HG03558 (cell line): ENCODE measurements around the gene CEP85L.

Source experiments
- ATAC-seq: cut with Tn5 transposase; IDR thresholded peaks from one replicate; pipeline ENCODE4 v1.9.1; 2021; ENCODE audit warnings: moderate number of reproducible peaks; ENCODE audit not compliant: unreplicated experiment; ENCODE audit errors: extremely low read depth

CEP85L gene

GRCh38 chr6:118586746-118587485 lies 64.5 kb downstream of the CEP85L start:
- no peak for ATAC-seq

- no peak for ATAC-seq
Observed at GRCh38 chr6:118584911-118585310, 66.5 kb downstream of the CEP85L start.

GRCh38 chr6:118581489-118581959 lies 69.9 kb downstream of the CEP85L start:
- ATAC-seq, result no peak

- ATAC-seq, result no peak
Observed at GRCh38 chr6:118580585-118581419, 70.6 kb downstream of the CEP85L start.

GRCh38 chr6:118579786-118580185 lies 71.6 kb downstream of the CEP85L start:
- no peak for ATAC-seq

GRCh38 chr6:118578617-118579016 lies 72.8 kb downstream of the CEP85L start:
- no peak for ATAC-seq

GRCh38 chr6:118577972-118578371 lies 73.4 kb downstream of the CEP85L start:
- no peak for ATAC-seq

- ATAC-seq, result no peak
Observed at GRCh38 chr6:118574051-118574865, 77.1 kb downstream of the CEP85L start.

- ATAC-seq, result no peak
Observed at GRCh38 chr6:118571121-118571520, 80.3 kb downstream of the CEP85L start.

- ATAC-seq, result no peak
Observed at GRCh38 chr6:118569498-118569897, 81.9 kb downstream of the CEP85L start.

- ATAC-seq, result no peak
Observed at GRCh38 chr6:118567974-118568373, 83.4 kb downstream of the CEP85L start.

GRCh38 chr6:118565311-118565960 lies 86.0 kb downstream of the CEP85L start:
- ATAC-seq, result peak; percentile 97

- ATAC-seq, result no peak
Observed at GRCh38 chr6:118562959-118563358, 88.4 kb downstream of the CEP85L start.

- ATAC-seq, result no peak
Observed at GRCh38 chr6:118562248-118562647, 89.1 kb downstream of the CEP85L start.

GRCh38 chr6:118559659-118560058 lies 91.7 kb downstream of the CEP85L start:
- no peak for ATAC-seq

- ATAC-seq, result no peak
Observed at GRCh38 chr6:118558464-118559217, 92.8 kb downstream of the CEP85L start.

- no peak for ATAC-seq
Observed at GRCh38 chr6:118554698-118555097, 96.7 kb downstream of the CEP85L start.

- no peak for ATAC-seq
Observed at GRCh38 chr6:118553132-118553531, 98.3 kb downstream of the CEP85L start.
